ENCODE data around the gene PLGRKT.
A peak's percentile ranks its signal among the peaks of the same experiment; 100 is the strongest.
"Not testable (repeated sequence)": the region's sequence is repeated elsewhere in the genome, so short reads cannot be mapped to it uniquely, and the experiment has no call there.

The PLGRKT gene

GRCh38 chr9:5432890-5433289, 4.8 kb downstream of the PLGRKT start:
- DNase-seq: not testable (repeated sequence)

- no peak for DNase-seq
These were observed 6.8 kb downstream of the PLGRKT start for GRCh38 chr9:5430912-5431311.

- DNase-seq: peak in 5 of 56 donors; percentile 5 to 20 (median 17)
These were observed 7.7 kb downstream of the PLGRKT start for GRCh38 chr9:5429873-5430564.

DNA sequence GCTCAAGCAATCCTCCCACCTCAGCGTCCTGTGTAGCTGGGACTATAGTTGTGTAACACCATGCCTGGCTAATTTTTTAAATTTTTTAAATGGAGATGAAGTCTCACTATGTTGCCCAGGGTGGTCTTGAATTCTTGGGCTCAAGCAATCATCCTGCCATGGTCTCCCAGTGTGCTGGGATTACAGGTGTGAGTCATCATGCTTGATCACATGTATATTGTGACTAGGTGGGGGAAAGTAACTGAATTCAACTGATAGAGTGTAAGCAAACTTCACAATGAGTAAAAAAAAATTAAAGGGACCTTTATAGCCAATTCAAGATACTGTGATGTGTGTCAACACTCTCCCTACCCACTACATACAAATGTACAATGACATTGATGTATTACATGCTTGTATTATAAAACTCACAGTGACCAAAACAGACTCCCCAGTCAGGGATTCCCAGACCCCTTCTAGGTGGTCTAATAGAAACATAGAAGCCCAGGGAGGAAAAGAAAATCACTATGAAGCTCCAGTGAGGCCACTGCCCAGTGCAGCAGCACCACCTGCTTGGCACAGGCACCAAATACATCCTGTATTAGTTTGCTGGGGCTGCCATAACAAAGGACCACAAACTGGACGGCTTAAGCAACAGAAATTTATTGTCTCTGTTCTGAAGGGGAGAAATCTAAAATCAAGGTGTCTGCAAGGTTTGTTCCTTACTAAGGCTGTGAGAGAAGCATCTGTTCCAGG, 8.8 kb downstream of the PLGRKT start:
- DNase-seq: no peak

DNA sequence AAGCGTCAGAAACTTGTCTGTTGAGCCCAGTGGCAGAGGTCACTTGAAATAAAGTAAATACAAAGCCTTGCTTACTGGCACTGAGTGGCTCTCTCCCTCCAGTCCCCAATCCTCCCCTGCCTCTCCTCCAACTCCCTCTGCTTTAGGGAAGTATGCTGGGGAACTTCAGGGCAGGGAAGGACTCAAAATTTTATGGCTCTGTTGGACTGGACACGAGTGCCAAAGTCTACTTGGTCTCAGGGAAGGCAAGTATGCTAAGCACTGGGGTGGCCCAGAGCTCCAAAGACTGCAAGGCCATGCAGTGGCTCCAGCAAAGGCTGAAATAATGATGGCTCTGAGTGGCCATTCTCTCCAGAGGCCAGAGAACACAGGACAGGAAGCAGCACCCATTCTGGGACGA, 9.6 kb downstream of the PLGRKT start:
- DNase-seq: no peak

- no peak for DNase-seq
These were observed 10.7 kb downstream of the PLGRKT start for GRCh38 chr9:5427005-5427404.

DNA sequence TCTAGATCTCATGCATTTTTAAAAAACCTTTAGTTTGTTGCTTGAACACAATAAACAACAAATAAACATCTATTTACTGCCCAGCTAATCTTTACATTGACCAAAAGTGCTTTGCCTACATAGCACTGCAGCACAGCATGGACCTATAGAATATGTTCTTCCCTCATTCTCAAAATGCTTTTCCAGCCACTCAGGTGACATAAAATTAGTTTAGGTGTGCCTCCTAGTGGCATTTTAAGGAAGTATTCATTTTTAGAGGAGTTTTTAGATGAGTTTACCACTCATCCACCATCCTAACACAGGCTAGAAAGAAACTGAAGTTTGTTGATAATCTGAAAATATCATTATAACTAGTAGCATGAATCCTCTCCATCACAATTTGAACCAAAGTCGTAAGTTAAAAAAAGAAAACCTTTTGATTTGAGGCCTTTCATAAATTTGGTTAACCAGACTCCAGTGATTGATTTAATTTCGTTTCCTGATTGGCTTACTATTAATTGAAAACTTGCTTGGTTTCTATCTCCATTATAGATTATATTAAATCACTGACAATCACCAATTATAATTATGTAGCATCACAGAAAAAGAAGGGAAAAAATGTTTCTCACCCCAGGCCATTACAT, 12.6 kb downstream of the PLGRKT start:
- DNase-seq: no peak

GRCh38 chr9:5422276-5422675, 15.4 kb downstream of the PLGRKT start:
- no peak for DNase-seq

- no peak for DNase-seq
These were observed 16.6 kb downstream of the PLGRKT start for GRCh38 chr9:5421163-5421562.

DNA sequence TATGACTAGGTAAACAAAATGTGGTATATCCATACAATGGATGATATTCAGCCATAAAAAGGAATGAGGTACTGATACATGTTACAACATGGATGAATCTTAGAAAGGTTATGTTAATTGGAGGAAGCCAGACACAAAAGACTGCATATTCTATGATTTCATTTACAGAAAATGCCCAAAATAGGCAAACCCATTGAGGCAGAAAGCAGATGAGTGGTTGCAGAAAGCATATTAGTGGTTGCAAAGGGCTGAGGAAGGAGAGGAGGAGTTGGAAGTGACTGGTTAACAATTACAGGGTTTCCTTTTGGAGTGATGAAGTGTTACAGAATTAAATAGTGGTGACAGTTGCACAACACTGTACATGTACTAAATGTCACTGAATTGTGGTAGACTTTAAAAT, 17.7 kb downstream of the PLGRKT start:
- no peak for DNase-seq

GRCh38 chr9:5418481-5418880, 19.2 kb downstream of the PLGRKT start:
- DNase-seq: no peak

DNA sequence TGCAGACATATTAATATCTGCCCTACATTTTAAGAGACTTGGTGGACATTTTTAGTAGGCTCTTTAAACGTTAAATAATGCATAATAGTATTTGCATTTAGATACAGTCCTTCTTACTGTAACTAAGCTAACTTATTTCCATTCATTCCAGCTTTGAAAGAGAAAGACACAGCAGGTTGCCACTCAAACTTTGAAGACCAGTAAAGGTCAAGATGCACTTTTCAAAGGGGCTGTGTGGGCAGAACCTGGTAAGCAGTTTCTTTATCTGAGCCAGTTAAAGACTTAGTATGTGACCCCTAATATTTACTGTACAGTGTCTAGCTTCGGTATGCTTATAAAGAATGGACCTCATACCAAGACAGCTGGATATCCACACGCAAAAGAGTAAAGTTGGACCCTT, 20.8 kb downstream of the PLGRKT start:
- DNase-seq: no peak

GRCh38 chr9:5408596-5408995, 29.1 kb downstream of the PLGRKT start:
- no peak for DNase-seq

- DNase-seq: no peak
These were observed 35.5 kb downstream of the PLGRKT start for GRCh38 chr9:5402217-5402616.

DNA sequence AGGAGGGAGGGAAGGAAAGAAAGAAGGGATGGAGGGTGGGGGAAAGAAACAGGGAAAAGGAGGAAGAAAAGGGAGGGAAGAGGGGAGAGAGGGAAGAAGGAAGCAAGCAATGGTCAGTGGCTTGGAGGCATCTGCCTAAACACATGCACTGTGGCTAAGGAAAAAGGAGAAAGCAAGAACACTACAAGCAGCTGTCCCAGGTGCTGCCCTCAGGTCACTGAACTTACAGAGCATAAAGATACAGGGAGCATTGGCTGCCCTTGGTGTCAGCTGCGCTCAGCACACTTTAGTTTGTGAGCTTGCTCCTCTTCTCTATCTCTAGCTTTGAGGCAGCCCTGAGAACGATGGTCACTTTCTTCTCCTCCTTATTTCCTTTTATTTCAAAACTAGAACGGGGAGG, 40.2 kb downstream of the PLGRKT start:
- not testable (repeated sequence) for DNase-seq

DNA sequence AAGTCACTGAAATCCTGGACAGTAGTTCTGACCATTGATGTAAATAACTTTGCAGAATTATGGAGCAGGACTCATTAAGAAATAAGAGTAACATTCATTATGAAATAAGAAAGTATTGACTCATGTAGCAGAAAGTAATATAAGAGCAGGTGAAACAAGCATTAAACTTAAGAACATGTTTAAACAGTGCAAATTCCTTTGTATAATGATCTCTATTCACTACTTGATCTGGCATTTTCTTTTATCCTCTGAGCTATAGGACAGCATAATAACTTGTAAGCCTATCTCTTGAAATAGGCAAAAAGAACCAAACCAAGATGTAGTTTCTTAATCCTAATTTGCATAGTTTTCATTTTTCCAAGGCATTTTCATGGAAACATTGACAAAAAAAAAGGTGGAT, 42.3 kb downstream of the PLGRKT start:
- no peak for DNase-seq

DNA sequence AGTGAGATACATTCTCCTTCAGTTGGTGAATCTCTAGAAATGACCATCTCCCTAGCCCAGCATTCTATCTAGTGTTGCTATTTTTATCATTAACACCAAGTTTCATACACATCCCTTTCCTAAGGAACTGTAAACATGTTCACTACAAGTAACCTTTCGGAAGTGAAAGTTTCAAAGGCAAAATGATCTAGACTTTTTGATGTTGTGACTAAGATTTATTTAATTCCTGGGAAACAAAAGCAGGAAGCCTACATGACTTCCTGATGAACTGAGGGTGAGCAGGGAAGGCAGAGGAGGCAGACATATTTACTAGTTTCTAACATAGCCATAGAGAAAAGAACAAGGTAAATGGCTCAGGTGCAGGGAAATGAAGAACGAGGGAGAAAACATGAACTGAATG, 43.7 kb downstream of the PLGRKT start:
- not testable (repeated sequence) for DNase-seq

DNA sequence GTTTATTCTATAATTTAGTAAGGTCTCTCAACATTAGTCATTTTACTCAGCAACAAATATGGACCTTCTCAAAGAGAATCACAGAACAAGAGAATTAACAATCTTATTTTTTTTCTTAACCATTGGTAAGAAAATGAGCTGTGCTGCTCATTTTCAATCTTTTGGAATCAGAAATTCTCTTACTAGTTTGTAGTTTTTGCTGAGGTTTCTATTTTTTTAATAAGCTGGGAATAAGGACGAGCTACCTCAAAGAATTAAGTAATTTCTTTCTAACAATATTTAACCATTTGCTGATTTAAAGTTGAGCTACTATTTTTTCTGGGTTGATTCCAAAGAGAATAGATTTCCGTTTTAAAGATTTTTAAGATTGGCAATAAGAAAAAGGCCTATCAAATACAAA, 44.2 kb downstream of the PLGRKT start:
- no peak for DNase-seq

DNA sequence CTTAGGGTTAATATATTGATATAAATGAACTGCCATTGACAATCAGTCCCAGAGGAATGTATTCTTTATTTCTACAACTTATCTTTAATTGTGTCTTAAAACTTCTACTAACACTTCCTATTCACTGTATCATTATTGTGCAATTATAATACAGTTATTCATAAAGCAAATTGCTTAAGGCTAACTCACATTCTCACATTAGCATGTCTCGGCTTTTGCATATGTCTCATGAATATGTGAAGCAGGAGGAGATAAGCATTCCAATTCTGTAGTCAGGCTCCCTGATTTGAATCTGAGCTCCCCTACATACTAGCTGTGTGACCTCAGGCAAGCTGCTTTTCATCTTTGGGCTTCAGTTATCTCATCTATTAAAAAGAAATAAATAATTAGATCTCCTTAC, 45.4 kb downstream of the PLGRKT start:
- DNase-seq: no peak

DNA sequence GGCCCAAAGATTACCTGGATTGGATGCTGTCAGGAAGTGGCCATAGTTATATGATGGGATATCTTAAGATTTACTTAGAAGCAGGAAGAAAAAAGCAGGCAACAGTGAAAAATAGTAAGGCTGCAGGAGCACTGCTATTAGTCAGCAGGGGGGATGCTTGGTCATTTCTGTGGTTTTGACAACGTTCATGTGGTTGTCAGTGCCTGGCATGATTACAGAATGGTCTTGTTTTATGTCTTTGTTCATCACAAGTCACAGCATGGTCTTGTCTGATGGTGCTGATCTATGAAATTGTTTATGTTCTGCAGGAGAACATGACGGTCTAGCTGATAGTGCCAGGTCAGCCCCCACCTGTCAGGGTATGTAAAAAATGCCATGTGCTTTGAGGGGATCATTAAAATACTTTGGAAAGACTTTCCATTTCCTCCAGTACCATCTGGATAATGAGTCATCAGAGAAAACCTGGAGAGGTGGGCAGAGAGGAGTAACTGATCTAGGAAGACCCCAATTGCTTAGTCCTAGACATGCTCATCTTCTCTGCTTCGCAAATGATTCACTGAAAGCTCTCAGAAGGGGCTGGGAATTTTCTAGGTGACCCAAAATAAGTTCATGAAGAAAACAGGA, 48.5 kb downstream of the PLGRKT start:
- DNase-seq: no peak

DNA sequence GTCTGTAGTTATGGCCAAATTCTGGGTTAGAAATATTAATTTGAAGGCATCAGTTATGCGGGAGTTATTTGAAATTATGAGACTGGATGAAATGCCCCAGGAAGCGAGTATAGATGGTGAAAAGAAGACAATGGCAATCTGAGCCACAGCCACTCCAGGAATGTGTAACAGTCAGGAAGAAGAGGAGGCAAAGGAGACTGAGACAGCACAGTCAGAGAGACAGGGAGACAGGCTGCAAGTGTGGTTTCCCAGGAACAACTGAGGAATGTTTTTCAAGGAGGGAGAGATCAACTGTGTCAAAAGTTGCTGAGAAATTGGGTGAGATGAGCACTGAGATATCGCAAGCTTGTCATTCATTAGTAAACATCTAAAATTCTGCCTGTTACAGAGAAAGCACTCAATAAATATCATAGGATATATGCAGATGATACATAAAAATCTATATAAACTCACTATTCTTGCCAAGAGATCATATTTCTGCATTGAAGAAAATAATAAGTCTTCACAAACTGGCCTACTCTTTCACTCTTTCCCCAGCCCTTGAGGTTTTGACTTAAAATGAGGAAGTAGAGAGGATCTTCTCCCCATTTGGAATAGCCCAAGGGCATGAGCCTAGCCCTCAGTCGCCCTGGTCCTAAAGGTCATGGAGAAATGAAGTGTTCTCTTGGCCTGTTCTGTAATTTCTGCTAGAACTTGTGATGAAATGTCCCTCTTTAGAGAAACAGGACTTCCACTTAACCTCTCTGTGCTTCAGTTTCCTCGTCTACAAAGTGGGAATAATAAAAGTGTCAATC, 49.5 kb downstream of the PLGRKT start:
- DNase-seq: no peak

Measured in amygdala (tissue), 56 donors.